Right lobe of liver (tissue), 4 donors: ENCODE data around the gene MICAL1.
A peak's percentile ranks its signal among the peaks of the same experiment; 100 is the strongest.

ENCODE experiments used
- CTCF ChIP-seq, 4 donors: fragments of 200-600 bp in 3 of 4; fragments of 450-650 bp in 1 of 4; IDR thresholded peaks; one replicate each; pipeline versions ENCODE4 v1.5.1 to v1.8.0; 2016 to 2022; ENCODE audit warnings: antibody characterized with exemption in 4 of 4, mild to moderate bottlenecking in 2 of 4
- POLR2A ChIP-seq: fragments of 450-650 bp; IDR thresholded peaks from one replicate; pipeline ENCODE4 v1.6.1; 2017; ENCODE audit warnings: antibody characterized with exemption, mild to moderate bottlenecking
- donor health status: DM: no; HTN: no; CAD: no.
- donor health status: DM: no; HTN: no; CAD: no.
- donor health status: DM: no; HTN: yes; CAD: no.

- TF ChIP-seq CTCF (IDR thresholded peaks at IDR 0.05) (peak in 3 of 4 donors; percentile 14 to 20 (median 18)), POLR2A (no peak)
These were observed at the start of gene MICAL1 for GRCh38 chr6:109455437-109456110.
